ENCODE measurements around the gene EIF4E1B. TPM values are rescaled to one million over a fixed set of nuclear protein-coding genes. Genes with fewer than 3 reads are reported as not detected.
A peak's percentile ranks its signal among the peaks of the same experiment; 100 is the strongest.
"Not testable (repeated sequence)": the region's sequence is repeated elsewhere in the genome, so short reads cannot be mapped to it uniquely, and the experiment has no call there.

Gene EIF4E1B
- not detected for total RNA-seq

GRCh38 chr5:176629853-176630680 is at the start of gene EIF4E1B, which contains the start of gene SNCB:
EIF4E1B (plus strand) TSS chr5:176630675; CDS start chr5:176642788, 12,113 bp downstream.
SNCB (minus strand) TSS chr5:176630534; CDS start chr5:176629654, 880 bp downstream.
- Mint-ChIP-seq H3K36me3 (ENCODE audit: low read depth) (no peaks in the 10 kb centered on the region), H3K9me3 (no peaks in the 10 kb centered on the region), H3K27me3 (peaks cover 53% of the 10 kb centered on the region), H3K4me1 (no peaks in the 10 kb centered on the region), H3K27ac (no peak within 1 kb of the TSS), H3K4me3 (peak within 1 kb of the TSS; percentile 48)
- peak; percentile 84 for ATAC-seq (replicated peaks)

GRCh38 chr5:176581361-176581760 is 49.1 kb upstream of the EIF4E1B start:
- H3K36me3 Mint-ChIP-seq (ENCODE audit: low read depth) = no peaks in the 10 kb centered on the region
- H3K4me1 Mint-ChIP-seq = no peaks in the 10 kb centered on the region
- no peaks in the 10 kb centered on the region for H3K9me3 Mint-ChIP-seq
- no peak overlapping the region for H3K27ac Mint-ChIP-seq
- H3K27me3 Mint-ChIP-seq = no peaks in the 10 kb centered on the region
- ATAC-seq (replicated peaks) = no peak
- no peak overlapping the region for H3K4me3 Mint-ChIP-seq

- Mint-ChIP-seq H3K4me1 (no peaks in the 10 kb centered on the region), H3K27ac (no peak overlapping the region), H3K27me3 (no peaks in the 10 kb centered on the region), H3K9me3 (no peaks in the 10 kb centered on the region), H3K36me3 (ENCODE audit: low read depth) (no peaks in the 10 kb centered on the region), H3K4me3 (no peak overlapping the region)
- no peak for ATAC-seq (replicated peaks)
These were observed 47.4 kb upstream of the EIF4E1B start for GRCh38 chr5:176583076-176583475.

- Mint-ChIP-seq H3K27ac (no peak overlapping the region), H3K27me3 (no peaks in the 10 kb centered on the region), H3K4me1 (peaks cover 4% of the 10 kb centered on the region), H3K4me3 (no peak overlapping the region), H3K9me3 (no peaks in the 10 kb centered on the region), H3K36me3 (ENCODE audit: low read depth) (no peaks in the 10 kb centered on the region)
- no peak for ATAC-seq (replicated peaks)
These were observed 43.1 kb upstream of the EIF4E1B start for GRCh38 chr5:176587398-176587797.

GRCh38 chr5:176588297-176588696 is 42.2 kb upstream of the EIF4E1B start:
- Mint-ChIP-seq H3K9me3 (no peaks in the 10 kb centered on the region), H3K36me3 (ENCODE audit: low read depth) (no peaks in the 10 kb centered on the region), H3K4me1 (peaks cover 4% of the 10 kb centered on the region), H3K4me3 (no peak overlapping the region), H3K27me3 (no peaks in the 10 kb centered on the region), H3K27ac (no peak overlapping the region)
- no peak for ATAC-seq (replicated peaks)

GRCh38 chr5:176589039-176589769 is 41.3 kb upstream of the EIF4E1B start:
- Mint-ChIP-seq H3K9me3 (no peaks in the 10 kb centered on the region), H3K4me1 (peaks cover 4% of the 10 kb centered on the region), H3K36me3 (ENCODE audit: low read depth) (no peaks in the 10 kb centered on the region), H3K27ac (no peak overlapping the region), H3K4me3 (no peak overlapping the region), H3K27me3 (no peaks in the 10 kb centered on the region)
- no peak for ATAC-seq (replicated peaks)

GRCh38 chr5:176590035-176590717 is 40.3 kb upstream of the EIF4E1B start:
- no peaks in the 10 kb centered on the region for H3K36me3 Mint-ChIP-seq (ENCODE audit: low read depth)
- ATAC-seq (replicated peaks) = no peak
- no peak overlapping the region for H3K4me3 Mint-ChIP-seq
- H3K9me3 Mint-ChIP-seq = no peaks in the 10 kb centered on the region
- H3K27ac Mint-ChIP-seq = no peak overlapping the region
- H3K27me3 Mint-ChIP-seq = no peaks in the 10 kb centered on the region
- H3K4me1 Mint-ChIP-seq = peaks cover 4% of the 10 kb centered on the region

GRCh38 chr5:176591667-176592066 is 38.8 kb upstream of the EIF4E1B start:
- not testable (repeated sequence) for H3K27ac Mint-ChIP-seq; ATAC-seq (replicated peaks); H3K27me3 Mint-ChIP-seq; H3K36me3 Mint-ChIP-seq (ENCODE audit: low read depth); H3K4me3 Mint-ChIP-seq; H3K4me1 Mint-ChIP-seq; H3K9me3 Mint-ChIP-seq

GRCh38 chr5:176592573-176592972 is 37.9 kb upstream of the EIF4E1B start:
- H3K27me3 Mint-ChIP-seq = no peaks in the 10 kb centered on the region
- no peak overlapping the region for H3K27ac Mint-ChIP-seq
- H3K4me1 Mint-ChIP-seq = peaks cover 4% of the 10 kb centered on the region
- H3K4me3 Mint-ChIP-seq = no peak overlapping the region
- no peak for ATAC-seq (replicated peaks)
- no peaks in the 10 kb centered on the region for H3K9me3 Mint-ChIP-seq
- H3K36me3 Mint-ChIP-seq (ENCODE audit: low read depth) = no peaks in the 10 kb centered on the region

- H3K36me3 Mint-ChIP-seq (ENCODE audit: low read depth) = no peaks in the 10 kb centered on the region
- no peaks in the 10 kb centered on the region for H3K27me3 Mint-ChIP-seq
- no peak overlapping the region for H3K4me3 Mint-ChIP-seq
- no peaks in the 10 kb centered on the region for H3K9me3 Mint-ChIP-seq
- H3K4me1 Mint-ChIP-seq = peaks cover 2% of the 10 kb centered on the region
- no peak for ATAC-seq (replicated peaks)
- no peak overlapping the region for H3K27ac Mint-ChIP-seq
These were observed 37.1 kb upstream of the EIF4E1B start for GRCh38 chr5:176593273-176593869.

- H3K36me3 Mint-ChIP-seq (ENCODE audit: low read depth) = peaks cover 6% of the 10 kb centered on the region
- H3K27me3 Mint-ChIP-seq = no peaks in the 10 kb centered on the region
- H3K4me3 Mint-ChIP-seq = no peak overlapping the region
- ATAC-seq (replicated peaks) = no peak
- no peak overlapping the region for H3K27ac Mint-ChIP-seq
- no peaks in the 10 kb centered on the region for H3K4me1 Mint-ChIP-seq
- no peaks in the 10 kb centered on the region for H3K9me3 Mint-ChIP-seq
These were observed 35.9 kb upstream of the EIF4E1B start for GRCh38 chr5:176594554-176594953.

- peak overlapping the region; percentile 67 for H3K4me3 Mint-ChIP-seq
- H3K27ac Mint-ChIP-seq = no peak overlapping the region
- no peak for ATAC-seq (replicated peaks)
- peaks cover 6% of the 10 kb centered on the region for H3K36me3 Mint-ChIP-seq (ENCODE audit: low read depth)
- no peaks in the 10 kb centered on the region for H3K9me3 Mint-ChIP-seq
- no peaks in the 10 kb centered on the region for H3K27me3 Mint-ChIP-seq
- peaks cover 7% of the 10 kb centered on the region for H3K4me1 Mint-ChIP-seq
These were observed 35.0 kb upstream of the EIF4E1B start for GRCh38 chr5:176595386-176595943.

GRCh38 chr5:176596069-176596644 is 34.3 kb upstream of the EIF4E1B start:
- no peaks in the 10 kb centered on the region for H3K9me3 Mint-ChIP-seq
- peaks cover 6% of the 10 kb centered on the region for H3K36me3 Mint-ChIP-seq (ENCODE audit: low read depth)
- H3K4me1 Mint-ChIP-seq = peaks cover 7% of the 10 kb centered on the region
- no peaks in the 10 kb centered on the region for H3K27me3 Mint-ChIP-seq
- peak overlapping the region; percentile 37 for H3K27ac Mint-ChIP-seq
- peak overlapping the region; percentile 67 for H3K4me3 Mint-ChIP-seq
- ATAC-seq (replicated peaks) = no peak

Data from activated T-helper 17 cell treated with anti-CD3 and anti-CD28 coated beads, Interleukin-2, amount 50 U/mL, for 72 hours (primary cell).